GM20431 (cell line): ENCODE measurements around the gene POLA2.
"Not testable (repeated sequence)": the region's sequence is repeated elsewhere in the genome, so short reads cannot be mapped to it uniquely, and the experiment has no call there.

Experiments used
- in situ Hi-C: fragments of 300-500 bp; cut with MseI, MboI; formaldehyde crosslinking; loops from one replicate; pipeline ENCODE4 v1.15.0; 2020; ENCODE audit warnings: low sequenced_read_pairs; ENCODE audit not compliant: unreplicated experiment

POLA2 gene

DNA sequence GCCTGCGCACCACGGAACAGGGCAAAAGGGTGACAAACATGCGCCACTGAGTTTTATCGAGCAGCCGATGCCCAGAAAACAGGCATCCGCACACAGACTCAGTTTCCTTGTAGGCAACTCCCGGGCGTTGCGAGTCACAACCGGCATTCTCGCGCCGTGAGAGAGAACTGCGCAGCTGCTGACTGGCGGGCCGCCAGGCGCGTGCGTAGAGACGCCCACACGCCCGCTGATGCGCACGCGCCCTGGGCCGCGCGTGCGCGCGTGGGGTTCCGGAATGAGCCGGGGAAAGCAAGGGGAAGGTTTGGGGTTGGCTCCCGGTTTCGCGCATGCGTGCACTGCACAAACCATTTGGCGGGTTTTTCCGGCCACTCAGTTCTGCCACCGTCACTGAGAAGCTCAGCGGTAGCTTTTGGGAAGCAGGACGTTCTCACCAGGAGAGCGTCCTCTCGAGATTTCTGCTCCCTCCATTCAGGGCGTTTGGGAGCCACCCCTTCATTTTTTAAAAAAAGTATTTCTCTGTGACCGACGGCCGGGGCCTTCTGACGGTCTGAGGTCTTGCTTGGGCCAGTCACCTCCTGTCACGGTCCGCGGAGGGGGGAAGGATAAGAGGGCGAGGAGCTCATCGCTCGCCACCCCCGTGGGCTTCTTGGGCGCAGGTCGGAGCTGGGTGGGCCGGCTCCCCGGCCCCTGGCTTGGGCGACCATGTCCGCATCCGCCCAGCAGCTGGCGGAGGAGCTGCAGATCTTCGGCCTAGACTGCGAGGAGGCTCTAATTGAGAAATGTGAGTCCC lies at the start of gene POLA2:
TSS of gene POLA2 (plus strand) at position 372 of the 790 bp plus-strand sequence. CDS start at position 703, 331 bp downstream.
- in situ Hi-C loops = no loop called here

DNA sequence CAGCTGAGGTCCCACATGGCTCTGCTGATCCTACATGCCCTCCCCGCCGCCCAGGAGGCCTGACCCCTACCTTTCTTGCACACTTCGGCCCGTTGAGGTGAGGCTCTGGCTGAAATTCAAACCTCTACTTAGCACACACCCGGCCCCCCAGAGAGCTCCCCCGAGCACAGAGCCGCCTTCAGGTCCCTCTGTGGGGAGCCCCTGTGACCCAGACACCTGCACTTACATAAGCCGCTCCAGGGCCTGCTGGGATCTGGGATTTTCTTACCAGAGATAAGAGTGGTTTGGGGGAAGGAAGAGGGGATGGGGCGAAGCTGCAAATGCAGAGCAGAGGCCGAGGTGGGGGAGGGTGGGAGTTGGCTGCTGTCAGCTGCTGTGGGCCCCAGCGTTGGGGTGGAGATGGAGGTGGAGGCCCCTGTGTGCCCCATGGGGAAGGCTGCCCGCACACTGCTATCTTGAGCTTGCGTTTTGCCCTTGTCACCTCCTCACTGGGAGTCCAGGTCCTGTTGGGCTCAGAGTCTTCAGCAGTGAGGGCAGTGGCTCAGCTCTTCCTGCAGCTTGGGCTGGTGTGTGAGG lies 49.4 kb upstream of the POLA2 start:
- in situ Hi-C loops = no loop called here

- in situ Hi-C loops = no loop called here
Measured at GRCh38 chr11:65213322-65214211, 48.2 kb upstream of the POLA2 start.

- in situ Hi-C loops = no loop called here
Measured at GRCh38 chr11:65214212-65214845, 47.4 kb upstream of the POLA2 start.

DNA sequence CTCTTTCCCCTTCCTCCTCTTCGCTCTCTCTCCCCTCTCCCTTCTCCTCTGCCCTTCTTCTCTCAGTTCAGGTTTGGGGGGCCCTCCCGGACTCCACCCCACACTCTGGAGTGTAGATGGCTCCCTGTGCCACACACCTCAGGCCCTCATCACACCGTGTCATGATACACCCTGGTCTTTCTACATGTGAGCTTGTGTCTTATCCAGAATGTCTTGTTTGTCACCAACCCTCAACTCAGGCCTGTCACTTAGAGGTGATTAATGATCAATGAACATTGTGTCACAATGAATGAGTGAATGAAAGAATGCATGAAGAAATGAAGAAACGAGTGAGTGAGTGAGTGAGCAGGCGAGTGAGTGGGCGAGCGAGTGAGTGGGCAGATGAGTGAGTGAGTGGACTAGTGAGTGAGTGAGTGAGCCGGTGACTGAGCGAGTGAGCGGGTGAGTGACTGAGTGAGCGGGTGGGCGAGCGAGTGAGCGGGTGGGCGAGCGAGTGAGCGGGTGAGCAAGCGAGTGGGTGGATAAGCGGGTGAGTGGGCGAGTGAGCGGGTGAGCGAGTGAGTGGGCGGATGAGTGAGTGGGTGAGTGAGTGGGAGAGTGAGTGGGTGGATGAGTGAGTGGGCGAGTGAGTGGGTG lies 46.2 kb upstream of the POLA2 start:
- in situ Hi-C loops = no loop called here

- in situ Hi-C loops = no loop called here
Measured at GRCh38 chr11:65216830-65217229, 44.9 kb upstream of the POLA2 start.

DNA sequence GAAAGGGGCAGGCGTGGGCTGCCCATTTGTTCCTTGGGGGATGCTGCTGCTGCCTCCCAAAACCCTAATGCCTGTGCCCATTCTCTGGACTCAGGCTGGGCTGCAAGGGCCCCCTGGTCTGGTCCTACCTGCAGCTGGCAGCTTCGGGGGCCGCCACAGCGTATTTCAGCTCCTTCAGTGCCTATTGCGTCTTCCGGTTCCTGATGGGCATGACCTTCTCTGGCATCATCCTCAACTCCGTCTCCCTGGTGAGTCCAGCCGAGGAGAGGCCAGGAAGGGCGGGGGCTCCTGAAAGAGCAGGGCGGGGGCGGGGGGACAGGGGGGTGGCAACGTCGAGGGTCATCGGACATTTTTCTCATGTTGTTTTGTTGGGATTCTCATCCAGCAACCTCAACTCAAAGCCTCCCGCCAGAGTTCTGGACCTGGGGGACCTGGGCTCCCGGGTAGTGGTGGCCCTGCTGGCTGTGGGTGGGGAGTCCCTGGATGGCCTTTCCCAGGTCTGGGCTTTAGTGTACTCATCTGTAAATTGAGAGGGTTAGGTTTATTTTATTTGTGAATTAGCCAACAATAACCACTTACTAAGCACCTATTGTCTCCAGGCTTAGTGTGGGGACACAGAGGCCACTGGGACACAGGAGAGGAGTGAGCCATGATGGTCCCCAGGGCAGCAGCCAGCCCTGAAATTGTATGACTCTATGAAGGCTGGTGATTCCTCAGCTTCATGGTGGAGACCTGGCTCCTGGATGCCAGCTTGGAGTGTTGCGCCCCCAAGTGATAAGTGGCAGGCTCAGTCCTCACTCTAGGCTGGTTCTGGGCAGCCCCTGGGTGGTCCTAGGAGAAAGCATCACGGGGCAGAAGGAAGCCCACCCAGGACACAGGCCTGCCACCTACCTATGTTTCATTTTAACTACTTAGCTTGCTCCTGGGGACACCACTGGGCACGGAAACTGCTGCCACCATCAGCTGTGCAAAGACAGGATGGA lies 44.0 kb upstream of the POLA2 start:
- in situ Hi-C loops = no loop called here

DNA sequence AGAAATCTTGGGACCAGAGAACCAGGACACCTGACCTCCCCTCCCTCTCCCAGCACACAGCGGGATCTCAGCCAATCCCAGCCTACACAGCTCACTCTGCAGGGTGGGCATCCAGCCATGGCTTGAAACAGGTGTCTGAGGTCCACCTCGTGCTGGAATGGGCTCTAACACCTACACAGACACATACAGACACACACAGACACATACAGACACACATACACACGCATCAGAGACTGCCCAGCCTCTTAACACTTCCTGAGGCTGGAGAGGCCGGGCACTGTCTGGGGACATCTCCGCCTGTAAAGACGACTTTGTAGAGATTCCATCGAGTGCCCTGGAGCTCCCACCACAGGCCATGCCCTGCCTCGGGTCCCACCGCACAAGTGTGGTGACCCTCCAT lies 43.3 kb upstream of the POLA2 start:
- in situ Hi-C loops = no loop called here

- in situ Hi-C loops = no loop called here
Measured at GRCh38 chr11:65219930-65220213, 41.9 kb upstream of the POLA2 start.

- in situ Hi-C loops = no loop called here
Measured at GRCh38 chr11:65221026-65221425, 40.7 kb upstream of the POLA2 start.

DNA sequence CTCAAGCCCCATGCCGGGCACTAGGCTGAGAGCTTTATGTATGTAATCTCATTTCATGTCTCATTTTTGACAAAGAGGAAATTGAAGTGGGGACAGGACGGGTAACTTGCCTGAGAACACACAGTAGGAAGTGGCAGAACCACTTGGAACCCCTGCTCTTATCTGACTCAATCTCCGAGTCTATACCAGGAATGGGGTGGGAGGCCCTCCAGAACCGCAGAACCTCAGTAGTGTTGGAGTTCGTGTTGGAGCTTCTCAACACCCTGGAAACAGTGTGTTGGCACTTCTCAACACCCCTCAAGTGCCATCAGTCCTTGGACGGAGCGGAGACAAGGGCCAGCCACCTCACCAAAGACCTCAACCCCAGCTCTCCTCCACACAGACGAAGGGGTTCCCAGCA lies 38.8 kb upstream of the POLA2 start:
- in situ Hi-C loops = no loop called here

DNA sequence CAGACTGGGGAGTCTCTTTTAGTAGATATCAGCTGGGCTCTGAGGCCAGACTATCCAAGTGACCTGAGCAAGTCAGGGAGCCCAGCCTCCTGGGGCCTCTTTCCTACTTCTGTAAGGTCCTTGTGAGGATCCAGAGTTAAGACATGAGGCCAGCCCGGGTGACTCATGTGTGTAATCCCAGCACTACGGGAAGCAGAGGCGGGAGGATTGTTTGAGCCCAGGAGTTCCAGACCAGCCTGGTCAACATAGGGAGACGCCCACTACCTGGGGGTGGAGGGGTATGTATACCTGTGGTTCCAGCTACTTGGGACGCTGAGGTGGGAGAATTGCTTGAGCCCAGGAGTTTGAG lies 36.9 kb upstream of the POLA2 start:
- in situ Hi-C loops = no loop called here

DNA sequence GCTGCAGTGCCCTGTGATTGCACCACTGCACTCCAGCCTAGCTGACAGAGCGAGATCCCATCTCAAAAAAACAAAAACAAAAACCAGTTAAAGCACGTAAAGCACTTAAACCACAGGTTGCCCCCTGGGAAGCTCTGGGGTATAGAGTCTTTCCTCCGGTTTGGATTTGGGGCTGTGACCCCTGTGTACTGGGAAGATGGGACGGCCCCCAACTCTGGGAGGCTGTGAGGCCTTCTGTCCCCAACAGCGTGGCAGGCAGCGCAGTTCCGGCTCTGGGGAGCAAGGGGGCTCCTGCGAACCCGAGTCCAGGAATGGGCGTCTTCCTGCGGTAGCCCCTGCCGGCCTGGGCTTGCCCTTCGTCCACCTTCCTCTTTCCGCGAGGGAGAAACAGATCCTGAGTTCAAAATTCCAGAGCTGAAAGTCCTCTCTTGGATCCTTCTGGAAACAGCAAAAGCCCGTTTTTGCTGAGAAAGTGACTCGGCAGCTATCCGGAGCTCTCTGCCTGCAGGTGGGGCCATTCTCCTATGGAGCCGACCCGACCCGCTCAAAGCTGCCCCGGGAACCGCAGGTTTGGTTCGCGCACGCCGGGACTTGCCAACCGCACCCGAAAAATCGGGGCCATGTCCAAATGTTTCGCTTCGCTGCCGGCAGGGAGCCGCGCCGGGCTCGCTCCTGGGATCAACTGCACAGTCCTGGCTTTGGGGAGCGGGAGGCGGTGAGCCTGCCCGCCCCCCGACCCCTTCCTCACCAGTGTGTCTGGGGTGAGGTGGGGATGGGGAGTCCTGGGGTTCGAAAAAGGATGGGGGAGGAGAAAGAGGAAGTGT lies 36.3 kb upstream of the POLA2 start:
- in situ Hi-C loops = no loop called here

DNA sequence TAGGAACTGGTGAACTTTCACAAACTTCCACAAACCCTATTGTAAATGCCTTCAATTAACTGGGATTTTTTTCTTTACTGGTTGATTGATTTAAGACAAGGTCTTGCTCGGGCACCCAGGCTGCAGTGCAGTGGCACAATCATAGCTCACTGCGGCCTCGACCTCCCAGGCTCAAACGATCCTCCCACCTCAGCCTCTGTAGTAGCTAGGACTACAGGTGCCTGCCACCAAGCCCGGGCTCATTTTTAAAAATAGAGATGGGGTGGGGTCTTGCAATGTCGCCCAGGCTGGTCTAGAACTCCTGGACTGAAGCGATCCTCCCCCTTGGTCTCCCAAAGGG lies 35.7 kb upstream of the POLA2 start:
- in situ Hi-C loops = no loop called here

- in situ Hi-C loops = no loop called here
Measured at GRCh38 chr11:65227879-65228278, 33.9 kb upstream of the POLA2 start.

- in situ Hi-C loops = no loop called here
Measured at GRCh38 chr11:65236194-65237059, 25.3 kb upstream of the POLA2 start.

GRCh38 chr11:65238302-65238701 lies 23.5 kb upstream of the POLA2 start:
- in situ Hi-C loops = not testable (repeated sequence)

- in situ Hi-C loops = no loop called here
Measured at GRCh38 chr11:65241134-65241533, 20.6 kb upstream of the POLA2 start.
